ENCODE data around the gene GABRP. TPM values are rescaled to one million over a fixed set of nuclear protein-coding genes. Genes with fewer than 3 reads are reported as not detected.
A peak's percentile ranks its signal among the peaks of the same experiment; 100 is the strongest.
"Not testable (repeated sequence)": the region's sequence is repeated elsewhere in the genome, so short reads cannot be mapped to it uniquely, and the experiment has no call there.

Gene GABRP
- total RNA-seq, 2 donors from 2014 or later: 1.1 to 1.9 TPM

- peaks cover 29% of the 10 kb centered on the region for H3K27me3 Mint-ChIP-seq (ENCODE audit: insufficient read depth)
- no peaks in the 10 kb centered on the region for H3K27me3 ChIP-seq (ENCODE audit: control insufficient read depth, insufficient read depth, low read length, poor library complexity, severe bottlenecking)
- WGBS, 2 experiments (ENCODE audit: insufficient coverage in 1 of 2, insufficient read length in 1 of 2): 88 to 96% methylated on average over 2 to 9 of the region's 9 CpGs
- no peaks in the 10 kb centered on the region for H3K9me3 Mint-ChIP-seq
- H3K27ac ChIP-seq (ENCODE audit: low read depth, low read length): no peak overlapping the region
- no peaks in the 10 kb centered on the region for H3K36me3 ChIP-seq (ENCODE audit: control insufficient read depth, insufficient read depth, low read length)
- TF ChIP-seq CTCF (conservative IDR thresholded peaks at IDR 0.05): no peak
- H3K4me1 ChIP-seq (ENCODE audit: control insufficient read depth, insufficient read depth, low read length): no peaks in the 10 kb centered on the region
- H3K9me3 ChIP-seq (ENCODE audit: control insufficient read depth, low read length): no peaks in the 10 kb centered on the region
- H3K4me3 ChIP-seq (ENCODE audit: low read length): no peak overlapping the region
- no peak overlapping the region for H3K9ac ChIP-seq (ENCODE audit: extremely low read depth, low read length, poor library complexity, severe bottlenecking)
- peaks cover 1% of the 10 kb centered on the region for H3K36me3 Mint-ChIP-seq (ENCODE audit: low read depth)
- DNase-seq: no peak
- peaks cover 27% of the 10 kb centered on the region for H3K4me1 Mint-ChIP-seq
- no peak overlapping the region for H3K4me3 Mint-ChIP-seq
- peak overlapping the region; percentile 64 for H3K27ac Mint-ChIP-seq
Measured at GRCh38 chr5:170760113-170760512, 23.4 kb upstream of the GABRP start.

GRCh38 chr5:170761048-170761707 lies 22.3 kb upstream of the GABRP start:
- 78 to 84% methylated on average over 5 to 7 of the region's 7 CpGs for WGBS, 2 experiments (ENCODE audit: insufficient coverage in 1 of 2, insufficient read length in 1 of 2)
- Mint-ChIP-seq H3K27me3 (ENCODE audit: insufficient read depth) (peaks cover 29% of the 10 kb centered on the region), H3K36me3 (ENCODE audit: low read depth) (no peaks in the 10 kb centered on the region), H3K4me1 (peaks cover 27% of the 10 kb centered on the region), H3K9me3 (no peaks in the 10 kb centered on the region), H3K27ac (peak overlapping the region; percentile 64), H3K4me3 (no peak overlapping the region)
- H3K4me1 ChIP-seq (ENCODE audit: control insufficient read depth, insufficient read depth, low read length): no peaks in the 10 kb centered on the region
- no peak overlapping the region for H3K27ac ChIP-seq (ENCODE audit: low read depth, low read length)
- no peak overlapping the region for H3K4me3 ChIP-seq (ENCODE audit: low read length)
- H3K36me3 ChIP-seq (ENCODE audit: control insufficient read depth, insufficient read depth, low read length): no peaks in the 10 kb centered on the region
- DNase-seq: peak; percentile 63
- H3K9ac ChIP-seq (ENCODE audit: extremely low read depth, low read length, poor library complexity, severe bottlenecking): no peak overlapping the region
- no peak for TF ChIP-seq CTCF (conservative IDR thresholded peaks at IDR 0.05)
- no peaks in the 10 kb centered on the region for H3K9me3 ChIP-seq (ENCODE audit: control insufficient read depth, low read length)
- H3K27me3 ChIP-seq (ENCODE audit: control insufficient read depth, insufficient read depth, low read length, poor library complexity, severe bottlenecking): no peaks in the 10 kb centered on the region

- no peak overlapping the region for H3K4me3 Mint-ChIP-seq
- Histone ChIP-seq H3K27me3 (ENCODE audit: control insufficient read depth, insufficient read depth, low read length, poor library complexity, severe bottlenecking) (no peaks in the 10 kb centered on the region), H3K27ac (ENCODE audit: low read depth, low read length) (no peak overlapping the region), H3K4me3 (ENCODE audit: low read length) (no peak overlapping the region), H3K4me1 (ENCODE audit: control insufficient read depth, insufficient read depth, low read length) (no peaks in the 10 kb centered on the region), H3K9ac (ENCODE audit: extremely low read depth, low read length, poor library complexity, severe bottlenecking) (no peak overlapping the region), H3K36me3 (ENCODE audit: control insufficient read depth, insufficient read depth, low read length) (no peaks in the 10 kb centered on the region), H3K9me3 (ENCODE audit: control insufficient read depth, low read length) (no peaks in the 10 kb centered on the region)
- no peaks in the 10 kb centered on the region for H3K9me3 Mint-ChIP-seq
- TF ChIP-seq CTCF (conservative IDR thresholded peaks at IDR 0.05): no peak
- H3K27ac Mint-ChIP-seq: no peak overlapping the region
- DNase-seq: peak; percentile 57
- H3K36me3 Mint-ChIP-seq (ENCODE audit: low read depth): no peaks in the 10 kb centered on the region
- peaks cover 29% of the 10 kb centered on the region for H3K27me3 Mint-ChIP-seq (ENCODE audit: insufficient read depth)
- WGBS, 2 experiments (ENCODE audit: insufficient coverage in 1 of 2, insufficient read length in 1 of 2): 82 to 93% methylated on average over 3 to 6 of the region's 6 CpGs
- H3K4me1 Mint-ChIP-seq: peaks cover 26% of the 10 kb centered on the region
Measured at GRCh38 chr5:170761708-170762066, 21.8 kb upstream of the GABRP start.

- H3K27me3 ChIP-seq (ENCODE audit: control insufficient read depth, insufficient read depth, low read length, poor library complexity, severe bottlenecking); H3K4me1 ChIP-seq (ENCODE audit: control insufficient read depth, insufficient read depth, low read length); H3K36me3 Mint-ChIP-seq (ENCODE audit: low read depth); H3K9me3 ChIP-seq (ENCODE audit: control insufficient read depth, low read length); H3K4me3 ChIP-seq (ENCODE audit: low read length); H3K9ac ChIP-seq (ENCODE audit: extremely low read depth, low read length, poor library complexity, severe bottlenecking); H3K4me3 Mint-ChIP-seq; H3K9me3 Mint-ChIP-seq; H3K27ac ChIP-seq (ENCODE audit: low read depth, low read length); DNase-seq; H3K36me3 ChIP-seq (ENCODE audit: control insufficient read depth, insufficient read depth, low read length); H3K27ac Mint-ChIP-seq: not testable (repeated sequence)
- peaks cover 29% of the 10 kb centered on the region for H3K27me3 Mint-ChIP-seq (ENCODE audit: insufficient read depth)
- 91% methylated on average over 7 of the region's 9 CpGs; no CpG with 5 or more reads in 1 of the 2 experiments for WGBS, 2 experiments (ENCODE audit: insufficient coverage in 1 of 2, insufficient read length in 1 of 2)
- H3K4me1 Mint-ChIP-seq: peaks cover 20% of the 10 kb centered on the region
Measured at GRCh38 chr5:170762298-170762697, 21.2 kb upstream of the GABRP start.

- not testable (repeated sequence) for H3K36me3 Mint-ChIP-seq (ENCODE audit: low read depth); H3K27ac ChIP-seq (ENCODE audit: low read depth, low read length); H3K9me3 ChIP-seq (ENCODE audit: control insufficient read depth, low read length); H3K4me3 ChIP-seq (ENCODE audit: low read length); H3K27ac Mint-ChIP-seq; H3K4me1 Mint-ChIP-seq; H3K27me3 ChIP-seq (ENCODE audit: control insufficient read depth, insufficient read depth, low read length, poor library complexity, severe bottlenecking); H3K9me3 Mint-ChIP-seq; H3K4me3 Mint-ChIP-seq; H3K9ac ChIP-seq (ENCODE audit: extremely low read depth, low read length, poor library complexity, severe bottlenecking); H3K36me3 ChIP-seq (ENCODE audit: control insufficient read depth, insufficient read depth, low read length); H3K4me1 ChIP-seq (ENCODE audit: control insufficient read depth, insufficient read depth, low read length)
- H3K27me3 Mint-ChIP-seq (ENCODE audit: insufficient read depth): peaks cover 31% of the 10 kb centered on the region
- 53 to 55% methylated on average over 7 to 9 of the region's 9 CpGs for WGBS, 2 experiments (ENCODE audit: insufficient coverage in 1 of 2, insufficient read length in 1 of 2)
- peak; percentile 53 for DNase-seq
Measured at GRCh38 chr5:170765868-170766267, 17.7 kb upstream of the GABRP start.

All from endodermal cell (in vitro differentiated cells).